GM18526 (cell line): ENCODE measurements around the gene RPS6KB2.
A peak's percentile ranks its signal among the peaks of the same experiment; 100 is the strongest.

Experiments used
- POLR2A ChIP-seq: IDR thresholded peaks from 3 replicates; pipeline ENCODE4 v1.6.1; 2011; ENCODE audit not compliant: insufficient read length; ENCODE audit errors: extremely low read depth

Gene RPS6KB2

GRCh38 chr11:67417425-67417824 is 10.9 kb upstream of the RPS6KB2 start:
- TF ChIP-seq POLR2A: no peak

GRCh38 chr11:67418476-67419281 is 9.6 kb upstream of the RPS6KB2 start:
- TF ChIP-seq POLR2A: no peak

DNA sequence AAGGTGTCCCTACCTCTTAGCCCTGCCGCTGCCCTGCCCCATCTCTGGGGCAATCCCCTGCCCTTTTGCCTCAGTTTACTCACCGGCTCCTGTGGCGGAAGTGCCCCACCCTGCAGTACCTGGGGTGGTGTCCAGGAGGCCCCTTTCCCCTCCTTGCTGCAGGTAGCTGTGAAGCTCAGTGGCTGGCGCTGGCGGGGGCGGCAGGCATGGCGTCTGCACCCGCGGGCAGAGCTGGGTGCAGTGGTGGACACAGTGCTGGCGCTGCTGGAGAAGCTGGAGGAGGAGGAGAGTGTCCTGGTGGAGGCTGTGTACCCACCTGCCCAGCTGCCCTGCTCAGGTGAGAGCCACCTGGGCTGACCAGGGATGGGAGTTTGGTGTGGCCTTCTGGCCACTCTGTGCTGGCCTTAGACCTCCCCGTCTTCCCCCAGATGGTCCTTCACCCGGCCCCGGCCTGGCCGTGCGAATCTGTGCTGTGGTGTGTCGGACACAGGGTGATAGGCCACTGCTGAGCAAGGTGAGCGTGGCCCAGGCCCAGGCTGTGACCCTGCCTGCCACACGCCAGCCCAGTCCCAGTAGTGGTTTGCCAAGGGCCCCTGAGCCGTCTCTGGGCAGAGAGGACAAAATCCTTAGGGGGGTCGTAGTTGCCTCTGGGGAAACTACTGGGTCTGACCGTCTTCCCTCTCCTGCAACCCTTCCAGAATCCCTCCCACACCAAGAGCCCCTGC is 8.8 kb upstream of the RPS6KB2 start:
- TF ChIP-seq POLR2A: no peak

- TF ChIP-seq POLR2A: no peak
Observed at GRCh38 chr11:67420147-67420645, 8.1 kb upstream of the RPS6KB2 start.

DNA sequence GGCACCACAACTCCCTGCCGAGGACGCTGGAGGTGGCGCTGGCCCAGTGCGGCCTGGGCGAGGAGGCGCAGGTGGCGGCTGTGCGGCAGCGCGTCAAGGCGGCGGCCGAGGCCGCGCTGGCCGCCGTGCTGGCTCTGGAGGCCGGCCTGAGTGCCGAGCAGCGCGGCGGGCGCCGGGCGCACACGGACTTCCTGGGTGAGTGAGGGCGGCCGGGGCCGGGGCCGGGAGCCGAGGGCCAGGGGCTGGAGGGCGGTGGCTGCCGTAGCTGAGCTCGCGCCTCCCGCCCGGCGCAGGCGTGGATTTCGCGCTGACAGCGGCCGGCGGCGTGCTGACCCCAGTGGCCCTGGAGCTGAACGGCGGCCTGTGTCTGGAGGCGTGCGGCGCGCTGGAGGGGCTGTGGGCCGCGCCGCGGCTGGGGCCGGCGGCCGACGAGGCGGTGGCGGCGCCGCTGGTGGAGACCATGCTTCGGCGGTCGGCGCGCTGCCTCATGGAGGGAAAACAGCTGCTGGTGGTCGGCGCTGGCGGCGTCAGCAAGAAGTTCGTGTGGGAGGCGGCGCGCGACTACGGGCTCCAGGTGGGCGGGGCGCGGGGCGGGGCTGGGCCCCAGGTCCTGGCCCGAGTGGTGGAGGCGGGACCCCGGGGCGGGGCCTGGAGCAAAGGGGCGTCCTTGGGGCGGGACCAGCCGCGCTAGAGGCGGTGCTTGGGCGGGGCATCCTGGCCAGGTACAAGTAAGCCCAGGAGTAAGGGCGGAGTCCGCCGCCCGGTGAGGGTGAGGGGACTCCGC is 7.5 kb upstream of the RPS6KB2 start:
- peak; percentile 59 for TF ChIP-seq POLR2A

DNA sequence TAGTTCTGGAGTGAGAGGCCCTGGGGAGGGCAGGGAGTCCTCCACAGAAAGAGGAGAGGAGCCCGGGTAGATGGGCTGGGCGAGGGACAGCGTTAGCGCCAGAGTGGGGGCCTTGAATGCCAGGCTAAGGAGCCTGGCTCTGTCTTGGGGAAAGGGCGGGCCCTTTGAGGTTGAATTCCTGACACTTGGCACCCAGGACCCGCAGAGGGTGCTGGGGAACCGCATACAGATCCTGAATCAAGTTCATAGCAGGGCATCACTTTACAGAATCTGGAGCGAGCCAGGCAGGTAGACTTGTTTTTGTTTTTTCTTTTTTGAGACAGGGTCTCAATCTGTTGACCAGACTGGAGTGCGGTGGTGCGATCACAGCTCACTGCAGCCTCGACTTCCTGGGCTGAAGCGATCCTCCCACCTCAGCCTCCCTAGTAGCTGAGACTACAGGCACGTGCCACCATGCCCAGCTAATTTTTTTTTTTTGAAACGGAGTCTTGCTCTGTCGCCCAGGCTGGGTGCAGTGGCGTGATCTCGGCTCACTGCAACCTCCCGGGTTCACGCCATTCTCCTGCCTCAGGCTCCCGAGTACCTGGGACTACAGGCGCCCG is 6.8 kb upstream of the RPS6KB2 start:
- TF ChIP-seq POLR2A: no peak

- no peak for TF ChIP-seq POLR2A
Observed at GRCh38 chr11:67422891-67423290, 5.4 kb upstream of the RPS6KB2 start.

GRCh38 chr11:67423466-67423865 is 4.8 kb upstream of the RPS6KB2 start:
- no peak for TF ChIP-seq POLR2A

- no peak for TF ChIP-seq POLR2A
Observed at GRCh38 chr11:67423891-67424613, 4.2 kb upstream of the RPS6KB2 start.

DNA sequence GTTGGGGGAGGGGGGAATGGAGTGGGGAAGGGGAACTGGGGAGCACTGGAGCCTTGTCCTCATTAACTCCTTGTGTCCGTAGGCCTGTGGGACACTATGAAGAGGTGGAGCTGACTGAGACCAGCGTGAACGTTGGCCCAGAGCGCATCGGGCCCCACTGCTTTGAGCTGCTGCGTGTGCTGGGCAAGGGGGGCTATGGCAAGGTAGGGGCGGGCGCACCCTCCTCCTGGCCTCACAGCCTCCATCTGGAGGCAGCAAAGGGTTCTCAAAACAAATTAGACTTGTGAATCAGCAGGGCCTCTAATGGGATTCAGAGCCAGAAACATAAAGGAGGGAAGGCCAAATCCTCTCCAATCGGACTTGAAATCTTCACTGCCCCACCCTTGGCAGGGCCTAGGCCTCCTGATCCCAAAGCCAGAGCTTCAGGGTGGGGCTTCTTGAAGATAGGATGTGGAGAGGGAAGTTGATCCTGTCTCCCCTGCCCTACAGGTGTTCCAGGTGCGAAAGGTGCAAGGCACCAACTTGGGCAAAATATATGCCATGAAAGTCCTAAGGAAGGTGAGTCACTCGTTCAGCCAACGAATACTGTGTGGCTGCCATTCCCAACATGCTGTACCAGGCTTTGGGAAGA is 859 bp downstream of the RPS6KB2 start:
- TF ChIP-seq POLR2A: no peak

- no peak for TF ChIP-seq POLR2A
Observed at GRCh38 chr11:67429722-67430121, 1.4 kb downstream of the RPS6KB2 start.

- no peak for TF ChIP-seq POLR2A
Observed at GRCh38 chr11:67431346-67432249, 3.3 kb downstream of the RPS6KB2 start.

DNA sequence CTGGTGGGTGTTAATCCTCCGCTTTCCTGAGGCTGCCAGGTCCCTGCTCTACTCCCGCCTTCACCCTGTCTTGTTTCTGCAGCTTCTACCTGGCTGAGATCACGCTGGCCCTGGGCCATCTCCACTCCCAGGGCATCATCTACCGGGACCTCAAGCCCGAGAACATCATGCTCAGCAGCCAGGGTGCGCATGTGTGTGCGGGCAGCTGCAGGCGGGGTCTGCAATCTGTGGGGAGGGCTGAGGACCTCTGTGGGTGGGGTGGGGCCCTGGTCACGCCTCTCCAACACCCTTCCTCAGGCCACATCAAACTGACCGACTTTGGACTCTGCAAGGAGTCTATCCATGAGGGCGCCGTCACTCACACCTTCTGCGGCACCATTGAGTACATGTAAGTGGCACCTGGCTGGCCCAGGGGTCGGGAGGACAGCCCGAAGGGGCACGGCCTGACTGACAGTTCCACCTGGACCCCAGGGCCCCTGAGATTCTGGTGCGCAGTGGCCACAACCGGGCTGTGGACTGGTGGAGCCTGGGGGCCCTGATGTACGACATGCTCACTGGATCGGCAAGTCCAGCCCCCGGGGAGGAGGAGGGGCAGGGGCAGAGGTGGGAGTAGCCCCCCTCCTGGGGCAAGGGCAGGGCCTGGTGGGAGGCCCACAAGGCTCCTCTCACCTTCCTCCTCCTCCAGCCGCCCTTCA is 4.5 kb downstream of the RPS6KB2 start:
- TF ChIP-seq POLR2A: no peak
